ENCODE measurements around the gene SLC8A3.

SLC8A3 gene

DNA sequence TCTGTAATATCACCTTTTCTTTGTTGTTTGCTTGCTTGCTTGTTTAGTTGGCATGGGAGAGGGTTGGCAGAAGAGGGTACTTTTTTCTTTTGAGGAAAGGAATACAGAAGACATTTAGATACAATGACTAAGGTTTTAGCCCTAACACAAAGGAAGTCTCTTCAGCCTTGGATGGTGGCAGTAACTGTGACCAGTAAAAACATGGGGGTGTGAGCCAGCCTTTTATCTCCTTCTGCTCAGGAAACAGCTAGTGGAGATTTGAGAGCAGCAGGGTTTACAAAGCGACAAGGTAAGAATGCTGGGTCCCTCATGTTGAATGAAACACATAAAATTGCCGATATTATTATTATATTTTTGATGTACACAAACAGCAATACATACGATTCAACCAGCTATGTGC, 40.4 kb downstream of the SLC8A3 start:
- Histone ChIP-seq H3K4me3 (replicated peaks; ENCODE audit: insufficient read depth, low read length) (no peak overlapping the region), H3K27me3 (ENCODE audit: insufficient read depth, poor library complexity, severe bottlenecking) (no peaks in the 10 kb centered on the region), H3K27ac (replicated peaks) (no peak overlapping the region)
- no peak for DNase-seq (ENCODE audit: low read depth in 1 of 2, low spot score in 1 of 2)
- TF ChIP-seq SPI1 (IDR thresholded peaks at IDR 0.05; ENCODE audit: borderline replicate concordance, low read depth) (no peak), POLR2AphosphoS5 (IDR thresholded peaks at IDR 0.05; ENCODE audit: low read depth) (no peak), GABPA (IDR thresholded peaks at IDR 0.05; ENCODE audit: low read depth) (no peak)
- TF ChIP-seq, protein P1, sequence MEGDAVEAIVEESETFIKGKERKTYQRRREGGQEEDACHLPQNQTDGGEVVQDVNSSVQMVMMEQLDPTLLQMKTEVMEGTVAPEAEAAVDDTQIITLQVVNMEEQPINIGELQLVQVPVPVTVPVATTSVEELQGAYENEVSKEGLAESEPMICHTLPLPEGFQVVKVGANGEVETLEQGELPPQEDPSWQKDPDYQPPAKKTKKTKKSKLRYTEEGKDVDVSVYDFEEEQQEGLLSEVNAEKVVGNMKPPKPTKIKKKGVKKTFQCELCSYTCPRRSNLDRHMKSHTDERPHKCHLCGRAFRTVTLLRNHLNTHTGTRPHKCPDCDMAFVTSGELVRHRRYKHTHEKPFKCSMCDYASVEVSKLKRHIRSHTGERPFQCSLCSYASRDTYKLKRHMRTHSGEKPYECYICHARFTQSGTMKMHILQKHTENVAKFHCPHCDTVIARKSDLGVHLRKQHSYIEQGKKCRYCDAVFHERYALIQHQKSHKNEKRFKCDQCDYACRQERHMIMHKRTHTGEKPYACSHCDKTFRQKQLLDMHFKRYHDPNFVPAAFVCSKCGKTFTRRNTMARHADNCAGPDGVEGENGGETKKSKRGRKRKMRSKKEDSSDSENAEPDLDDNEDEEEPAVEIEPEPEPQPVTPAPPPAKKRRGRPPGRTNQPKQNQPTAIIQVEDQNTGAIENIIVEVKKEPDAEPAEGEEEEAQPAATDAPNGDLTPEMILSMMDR (IDR thresholded peaks at IDR 0.05; ENCODE audit: insufficient read depth, low read length), result no peak
- TF ChIP-seq, protein P2, sequence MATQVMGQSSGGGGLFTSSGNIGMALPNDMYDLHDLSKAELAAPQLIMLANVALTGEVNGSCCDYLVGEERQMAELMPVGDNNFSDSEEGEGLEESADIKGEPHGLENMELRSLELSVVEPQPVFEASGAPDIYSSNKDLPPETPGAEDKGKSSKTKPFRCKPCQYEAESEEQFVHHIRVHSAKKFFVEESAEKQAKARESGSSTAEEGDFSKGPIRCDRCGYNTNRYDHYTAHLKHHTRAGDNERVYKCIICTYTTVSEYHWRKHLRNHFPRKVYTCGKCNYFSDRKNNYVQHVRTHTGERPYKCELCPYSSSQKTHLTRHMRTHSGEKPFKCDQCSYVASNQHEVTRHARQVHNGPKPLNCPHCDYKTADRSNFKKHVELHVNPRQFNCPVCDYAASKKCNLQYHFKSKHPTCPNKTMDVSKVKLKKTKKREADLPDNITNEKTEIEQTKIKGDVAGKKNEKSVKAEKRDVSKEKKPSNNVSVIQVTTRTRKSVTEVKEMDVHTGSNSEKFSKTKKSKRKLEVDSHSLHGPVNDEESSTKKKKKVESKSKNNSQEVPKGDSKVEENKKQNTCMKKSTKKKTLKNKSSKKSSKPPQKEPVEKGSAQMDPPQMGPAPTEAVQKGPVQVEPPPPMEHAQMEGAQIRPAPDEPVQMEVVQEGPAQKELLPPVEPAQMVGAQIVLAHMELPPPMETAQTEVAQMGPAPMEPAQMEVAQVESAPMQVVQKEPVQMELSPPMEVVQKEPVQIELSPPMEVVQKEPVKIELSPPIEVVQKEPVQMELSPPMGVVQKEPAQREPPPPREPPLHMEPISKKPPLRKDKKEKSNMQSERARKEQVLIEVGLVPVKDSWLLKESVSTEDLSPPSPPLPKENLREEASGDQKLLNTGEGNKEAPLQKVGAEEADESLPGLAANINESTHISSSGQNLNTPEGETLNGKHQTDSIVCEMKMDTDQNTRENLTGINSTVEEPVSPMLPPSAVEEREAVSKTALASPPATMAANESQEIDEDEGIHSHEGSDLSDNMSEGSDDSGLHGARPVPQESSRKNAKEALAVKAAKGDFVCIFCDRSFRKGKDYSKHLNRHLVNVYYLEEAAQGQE (IDR thresholded peaks at IDR 0.05; ENCODE audit: insufficient replicate concordance, low read depth), result no peak

DNA sequence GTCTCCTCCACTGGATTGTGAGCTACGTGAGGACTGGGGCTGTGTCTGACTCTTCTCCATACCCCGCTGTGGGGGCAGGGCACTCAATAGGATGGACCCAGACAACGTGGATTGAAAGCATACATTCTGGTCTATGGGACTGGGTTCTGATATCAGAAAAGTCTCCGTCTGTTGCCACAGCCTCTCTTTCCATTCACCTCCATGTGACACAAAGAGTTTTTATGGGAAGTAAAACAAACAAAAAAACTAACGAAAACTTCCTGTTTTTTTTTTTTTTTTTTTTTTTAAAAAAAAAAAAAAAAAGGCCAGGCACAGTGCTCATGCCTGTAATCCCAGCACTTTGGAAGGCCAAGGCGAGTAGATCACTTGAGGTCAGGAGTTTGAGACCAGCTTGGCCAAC, 44.7 kb downstream of the SLC8A3 start:
- H3K4me3 ChIP-seq (replicated peaks; ENCODE audit: insufficient read depth, low read length), result no peak overlapping the region
- no peaks in the 10 kb centered on the region for H3K27me3 ChIP-seq (ENCODE audit: insufficient read depth, poor library complexity, severe bottlenecking)
- TF ChIP-seq SPI1 (IDR thresholded peaks at IDR 0.05; ENCODE audit: borderline replicate concordance, low read depth) (no peak), POLR2AphosphoS5 (IDR thresholded peaks at IDR 0.05; ENCODE audit: low read depth) (no peak), GABPA (IDR thresholded peaks at IDR 0.05; ENCODE audit: low read depth) (no peak)
- TF ChIP-seq, protein P2 (IDR thresholded peaks at IDR 0.05; ENCODE audit: insufficient replicate concordance, low read depth), result no peak
- TF ChIP-seq, protein P1 (IDR thresholded peaks at IDR 0.05; ENCODE audit: insufficient read depth, low read length), result no peak

GRCh38 chr14:70143306-70143705, 45.4 kb downstream of the SLC8A3 start:
- no peak overlapping the region for H3K4me3 ChIP-seq (replicated peaks; ENCODE audit: insufficient read depth, low read length)
- H3K27me3 ChIP-seq (ENCODE audit: insufficient read depth, poor library complexity, severe bottlenecking), result no peaks in the 10 kb centered on the region
- no peak for DNase-seq (ENCODE audit: low read depth in 1 of 2, low spot score in 1 of 2)
- TF ChIP-seq GABPA (IDR thresholded peaks at IDR 0.05; ENCODE audit: low read depth) (no peak), SPI1 (IDR thresholded peaks at IDR 0.05; ENCODE audit: borderline replicate concordance, low read depth) (no peak), POLR2AphosphoS5 (IDR thresholded peaks at IDR 0.05; ENCODE audit: low read depth) (no peak)
- TF ChIP-seq, protein P2 (IDR thresholded peaks at IDR 0.05; ENCODE audit: insufficient replicate concordance, low read depth), result no peak
- TF ChIP-seq, protein P1 (IDR thresholded peaks at IDR 0.05; ENCODE audit: insufficient read depth, low read length), result no peak
- H3K27ac ChIP-seq (replicated peaks), result no peak overlapping the region

More for the DNA sequence above, 44.7 kb downstream of the SLC8A3 start:
- DNase-seq (ENCODE audit: low read depth in 1 of 2, low spot score in 1 of 2), result no peak
- no peak overlapping the region for H3K27ac ChIP-seq (replicated peaks)

All from HL-60 (cell line).